Stimulated activated CD4-positive, alpha-beta T cell treated with anti-CD3 and anti-CD28 coated beads, Interleukin-4, amount 100 ng/mL, for 24 hours (primary cell): ENCODE measurements around the gene XRCC3.
"Not testable (repeated sequence)": the region's sequence is repeated elsewhere in the genome, so short reads cannot be mapped to it uniquely, and the experiment has no call there.

Experiments used
- DNase-seq: peaks from one replicate; pipeline ENCODE4 v3.0.0-alpha.2; 2020

XRCC3 gene

DNA sequence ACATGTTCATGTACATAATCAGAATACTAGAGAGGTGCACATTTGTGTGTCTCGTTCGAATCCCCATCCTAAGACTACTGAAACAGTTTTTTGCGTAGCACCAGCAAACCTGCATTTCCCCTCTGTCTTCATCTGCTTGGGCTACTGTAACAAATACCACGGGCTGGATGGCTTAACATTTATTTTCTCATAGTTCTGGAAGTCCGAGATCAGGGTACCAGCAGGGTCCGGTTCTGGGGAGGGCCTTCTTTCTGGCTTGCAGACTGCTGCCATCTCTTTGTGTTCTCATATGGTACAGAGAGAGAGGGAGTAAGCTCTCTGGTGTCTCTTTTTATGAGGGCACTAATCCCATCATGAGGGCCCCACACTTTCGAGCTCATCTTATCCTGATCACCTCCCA is 55.6 kb downstream of the XRCC3 start:
- DNase-seq: no peak

DNA sequence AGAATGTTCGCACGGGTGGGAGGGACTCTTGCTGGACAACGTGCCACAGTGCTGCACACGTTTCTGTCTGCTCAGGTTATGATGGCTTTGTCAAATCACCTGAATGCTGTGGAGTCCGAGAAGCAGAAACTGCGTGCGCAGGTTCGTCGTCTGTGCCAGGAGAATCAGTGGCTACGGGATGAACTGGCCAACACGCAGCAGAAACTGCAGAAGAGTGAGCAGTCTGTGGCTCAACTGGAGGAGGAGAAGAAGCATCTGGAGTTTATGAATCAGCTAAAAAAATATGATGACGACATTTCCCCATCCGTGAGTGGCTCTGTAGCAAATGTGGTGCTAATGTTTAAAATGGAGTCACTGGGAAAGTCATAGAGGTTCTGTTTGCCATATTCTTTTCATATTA is 57.8 kb downstream of the XRCC3 start:
- DNase-seq: no peak

GRCh38 chr14:103656756-103657133 is 58.5 kb downstream of the XRCC3 start:
- DNase-seq: no peak

GRCh38 chr14:103656031-103656755 is 59.1 kb downstream of the XRCC3 start:
- no peak for DNase-seq

- no peak for DNase-seq
These were observed 60.6 kb downstream of the XRCC3 start for GRCh38 chr14:103654619-103655018.

- DNase-seq: no peak
These were observed 61.4 kb downstream of the XRCC3 start for GRCh38 chr14:103653805-103654204.

- DNase-seq: not testable (repeated sequence)
These were observed 61.9 kb downstream of the XRCC3 start for GRCh38 chr14:103653336-103653735.

GRCh38 chr14:103652806-103653205 is 62.4 kb downstream of the XRCC3 start:
- DNase-seq: no peak

DNA sequence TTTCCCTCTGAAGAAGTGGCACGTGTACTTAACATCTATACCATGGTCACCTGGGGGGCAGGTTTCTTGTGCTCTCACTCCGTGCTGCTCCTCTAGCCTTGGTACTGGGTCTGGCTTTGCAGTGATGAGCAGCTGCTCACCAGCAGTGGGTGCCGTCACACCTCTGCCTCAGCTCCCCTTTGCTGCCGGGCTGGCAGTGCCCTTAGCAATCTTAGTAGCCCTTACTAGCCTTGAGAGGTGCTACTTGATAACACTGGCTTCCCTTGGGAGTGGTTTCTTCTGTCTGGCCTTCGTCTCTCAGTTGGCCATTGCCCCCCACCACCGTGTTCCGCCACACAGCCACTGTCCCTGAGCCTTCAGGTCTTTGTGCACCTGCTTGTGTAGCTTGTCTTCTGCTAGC is 63.7 kb downstream of the XRCC3 start:
- no peak for DNase-seq

- DNase-seq: no peak
These were observed 65.0 kb downstream of the XRCC3 start for GRCh38 chr14:103650213-103650612.

DNA sequence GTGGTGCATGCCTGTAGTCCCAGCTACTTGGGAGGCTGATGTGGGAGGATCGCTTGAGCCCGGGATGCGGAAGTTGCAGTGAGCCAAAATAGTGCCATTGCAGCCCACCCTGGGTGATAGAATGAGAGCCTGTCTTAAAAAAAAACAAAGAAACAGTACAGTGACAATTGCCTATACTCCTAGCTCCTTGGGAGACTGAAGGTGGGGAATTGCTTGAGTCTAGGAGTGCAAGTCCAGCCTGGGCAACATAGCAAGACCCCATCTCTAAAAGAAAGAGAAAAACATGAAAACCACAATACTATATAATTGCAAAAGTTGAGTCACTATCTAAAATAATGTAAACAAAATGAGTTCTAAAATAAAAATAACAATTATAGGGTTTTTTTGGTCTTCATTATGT is 66.2 kb downstream of the XRCC3 start:
- DNase-seq: no peak
